Measurements from ENCODE around the gene MYO3B. TPM values are rescaled to one million over a fixed set of nuclear protein-coding genes. Genes with fewer than 3 reads are reported as not detected.

MYO3B gene
- total and polyA plus RNA-seq, 5 donors: not detected

GRCh38 chr2:170690640-170691039, 512.7 kb downstream of the MYO3B start:
- Histone ChIP-seq H3K4me3 (ENCODE audit: low read length) (no peak overlapping the region), H3K4me1 (ENCODE audit: control insufficient read depth, insufficient read depth, low read length) (no peaks in the 10 kb centered on the region), H3K27me3 (ENCODE audit: control insufficient read depth, insufficient read depth) (no peaks in the 10 kb centered on the region), H3K27ac (ENCODE audit: low read length) (no peak overlapping the region), H3K9me3 (ENCODE audit: control insufficient read depth, low read length) (no peaks in the 10 kb centered on the region)
- no peak for ATAC-seq
- DNase-seq: no peak
- intact Hi-C loops (cut with DNase I): no loop called here
- WGBS: 65% methylated on average over 8 of the region's 8 CpGs

GRCh38 chr2:170694316-170694715, 516.4 kb downstream of the MYO3B start:
- Histone ChIP-seq H3K4me1 (ENCODE audit: control insufficient read depth, insufficient read depth, low read length) (no peaks in the 10 kb centered on the region), H3K9me3 (ENCODE audit: control insufficient read depth, low read length) (no peaks in the 10 kb centered on the region), H3K27ac (ENCODE audit: low read length) (no peak overlapping the region), H3K4me3 (ENCODE audit: low read length) (no peak overlapping the region), H3K27me3 (ENCODE audit: control insufficient read depth, insufficient read depth) (no peaks in the 10 kb centered on the region)
- intact Hi-C loops (cut with DNase I): no loop called here
- DNase-seq (no peak), ATAC-seq (no peak)
- 59% methylated on average over 11 of the region's 11 CpGs for WGBS

- Histone ChIP-seq H3K27me3 (ENCODE audit: control insufficient read depth, insufficient read depth) (no peaks in the 10 kb centered on the region), H3K4me3 (ENCODE audit: low read length) (no peak overlapping the region), H3K9me3 (ENCODE audit: control insufficient read depth, low read length) (no peaks in the 10 kb centered on the region), H3K27ac (ENCODE audit: low read length) (no peak overlapping the region), H3K4me1 (ENCODE audit: control insufficient read depth, insufficient read depth, low read length) (no peaks in the 10 kb centered on the region)
- intact Hi-C loops (cut with DNase I): no loop called here
- DNase-seq (no peak), ATAC-seq (no peak)
- WGBS: 61% methylated on average over 6 of the region's 6 CpGs
Measured at GRCh38 chr2:170695521-170696410, 517.8 kb downstream of the MYO3B start.

- no peak overlapping the region for H3K4me3 ChIP-seq (ENCODE audit: low read length)
- DNase-seq (no peak), ATAC-seq (no peak)
- no peaks in the 10 kb centered on the region for H3K27me3 ChIP-seq (ENCODE audit: control insufficient read depth, insufficient read depth)
- no peak overlapping the region for H3K27ac ChIP-seq (ENCODE audit: low read length)
- WGBS: 87% methylated on average over 3 of the region's 3 CpGs
- intact Hi-C loops (cut with DNase I): no loop called here
- no peaks in the 10 kb centered on the region for H3K9me3 ChIP-seq (ENCODE audit: control insufficient read depth, low read length)
- H3K4me1 ChIP-seq (ENCODE audit: control insufficient read depth, insufficient read depth, low read length): no peaks in the 10 kb centered on the region
Measured at GRCh38 chr2:170696948-170697347, 519.0 kb downstream of the MYO3B start.

- intact Hi-C loops (cut with DNase I): no loop called here
- no peak for ATAC-seq
- H3K4me1 ChIP-seq (ENCODE audit: control insufficient read depth, insufficient read depth, low read length): no peaks in the 10 kb centered on the region
Measured at GRCh38 chr2:170701011-170701410, 523.1 kb downstream of the MYO3B start.

GRCh38 chr2:170703776-170704476, 526.0 kb downstream of the MYO3B start:
- Histone ChIP-seq H3K9me3 (ENCODE audit: control insufficient read depth, low read length) (no peaks in the 10 kb centered on the region), H3K4me3 (ENCODE audit: low read length) (no peak overlapping the region), H3K27me3 (ENCODE audit: control insufficient read depth, insufficient read depth) (no peaks in the 10 kb centered on the region), H3K4me1 (ENCODE audit: control insufficient read depth, insufficient read depth, low read length) (no peaks in the 10 kb centered on the region), H3K27ac (ENCODE audit: low read length) (no peak overlapping the region)
- WGBS: 77% methylated on average over 4 of the region's 4 CpGs
- DNase-seq: no peak
- ATAC-seq: no peak
- intact Hi-C loops (cut with DNase I): no loop called here

More at GRCh38 chr2:170701011-170701410, 523.1 kb downstream of the MYO3B start:
- H3K27ac ChIP-seq (ENCODE audit: low read length): no peak overlapping the region
- H3K27me3 ChIP-seq (ENCODE audit: control insufficient read depth, insufficient read depth): no peaks in the 10 kb centered on the region
- WGBS: 62% methylated on average over 4 of the region's 4 CpGs
- no peaks in the 10 kb centered on the region for H3K9me3 ChIP-seq (ENCODE audit: control insufficient read depth, low read length)
- DNase-seq: no peak
- H3K4me3 ChIP-seq (ENCODE audit: low read length): no peak overlapping the region

All from right cardiac atrium (tissue), 5 donors.